H1 (cell line): Measurements from ENCODE around the gene FOXK1. TPM values are rescaled to one million over a fixed set of nuclear protein-coding genes. Genes with fewer than 3 reads are reported as not detected.

Experiments
- CREB1 ChIP-seq: IDR thresholded peaks from 2 replicates; pipeline ENCODE4 v1.6.1; 2012; ENCODE audit warnings: inconsistent platforms
- CTBP2 ChIP-seq: IDR thresholded peaks from 2 replicates; pipeline ENCODE4 v1.7.0; 2011; ENCODE audit warnings: borderline replicate concordance, mild to moderate bottlenecking, moderate library complexity, mixed read lengths, low read length; ENCODE audit not compliant: insufficient read depth, insufficient read length
- E2F6 ChIP-seq: IDR thresholded peaks from 2 replicates; pipeline ENCODE4 v1.6.1; 2012; ENCODE audit warnings: inconsistent platforms
- MAX ChIP-seq: IDR thresholded peaks from 2 replicates; pipeline ENCODE4 v1.6.1; 2012; ENCODE audit warnings: inconsistent platforms
- RNF2 ChIP-seq: fragments of 200-900, 300-1000 bp; sonication (generic); IDR thresholded peaks from 2 replicates; pipeline ENCODE4 v1.7.1; 2016; ENCODE audit warnings: borderline replicate concordance, low read depth, mild to moderate bottlenecking, antibody characterized with exemption, low read length; ENCODE audit not compliant: poor library complexity, severe bottlenecking; ENCODE audit errors: missing control alignments
- RXRA ChIP-seq: IDR thresholded peaks from 2 replicates; pipeline ENCODE4 v1.6.1; 2011; ENCODE audit warnings: low read depth, mild to moderate bottlenecking, low read length, moderate library complexity; ENCODE audit not compliant: insufficient read depth
- SIN3A ChIP-seq, 2 experiments: IDR thresholded peaks in 1 of 2; conservative IDR thresholded peaks in 1 of 2; 2 replicates each; pipeline ENCODE4 v1.6.1; 2011 to 2012; ENCODE audit warnings: low read length in 2 of 2, improper control_type of control experiment in 1 of 2, low read depth in 1 of 2, mild to moderate bottlenecking in 1 of 2
- SIX5 ChIP-seq: IDR thresholded peaks from 2 replicates; pipeline ENCODE4 v1.6.1; 2011; ENCODE audit warnings: mild to moderate bottlenecking, low read depth, low read length
- SUZ12 ChIP-seq: fragments of 200-600 bp; sonication (generic); IDR thresholded peaks from 2 replicates; pipeline ENCODE4 v1.6.1; 2012; ENCODE audit warnings: mild to moderate bottlenecking, inconsistent platforms, low read length, moderate library complexity, mixed read lengths
- TAF1 ChIP-seq: IDR thresholded peaks from 2 replicates; pipeline ENCODE4 v1.6.1; 2011; ENCODE audit warnings: mild to moderate bottlenecking, low read depth, low read length
- USF2 ChIP-seq: IDR thresholded peaks from 2 replicates; pipeline ENCODE4 v1.6.1; 2011; ENCODE audit warnings: low read length, improper control_type of control experiment
- polyA plus RNA-seq, 7 experiments: library from polyadenylated mRNA; depleted of rRNA in 3 of 7; stranded (reverse) in 5 of 7; unstranded in 2 of 7; fragments of >200 nt in 5 of 7; fragments of 200-250 nt in 2 of 7; gene quantifications; 1 replicate in 5 of 7; 2 replicates in 1 of 7; 4 replicates in 1 of 7; pipeline versions ENCODE4 v1.2.1 to v1.2.3, GENCODE V29; 2011 to 2013; ENCODE audit warnings: missing spikeins in 2 of 7, mixed read lengths in 2 of 7
- total RNA-seq: library from RNA; stranded (reverse); fragmentation: NEBNext Ultra II Directional; extraction: Animal tissue kit (Norgen Biotek cat#: 25700); gene quantifications from 2 replicates; pipeline ENCODE4 v1.2.1, GENCODE V29; 2021

The FOXK1 gene
- total and polyA plus RNA-seq, 2 of the 8 experiments (the other 6 are each of a cell fraction or from before 2014, with no cell fraction given) = 2.0 to 8.5 TPM

GRCh38 chr7:4641667-4642467 lies 40.2 kb upstream of the FOXK1 start (continued):
- peak; percentile 77 for TF ChIP-seq TAF1
- peak; percentile 70 for TF ChIP-seq USF2
- TF ChIP-seq SIX5 = no peak
- TF ChIP-seq SUZ12 = no peak
- peak; percentile 98 for TF ChIP-seq MAX
- TF ChIP-seq E2F6 = peak; percentile 88
- TF ChIP-seq RNF2 = no peak
- no peak for TF ChIP-seq CTBP2
- TF ChIP-seq SIN3A (conservative IDR thresholded peaks at IDR 0.05 in 1 of 2, IDR thresholded peaks at IDR 0.05 in 1 of 2; ENCODE audit: low read depth in 1 of 2, low read length in 2 of 2) = no peak
- 0 out of 2 replicates have a peak, but pooled peaks have one; percentile 16 for TF ChIP-seq CREB1
- TF ChIP-seq RXRA = no peak
